GM21529 (cell line): Measurements from ENCODE around the gene C6orf132.
"Not testable (repeated sequence)": the region's sequence is repeated elsewhere in the genome, so short reads cannot be mapped to it uniquely, and the experiment has no call there.

Source experiments
- ATAC-seq: cut with Tn5 transposase; IDR thresholded peaks from one replicate; pipeline ENCODE4 v1.9.1; 2021; ENCODE audit not compliant: unreplicated experiment

C6orf132 gene

DNA sequence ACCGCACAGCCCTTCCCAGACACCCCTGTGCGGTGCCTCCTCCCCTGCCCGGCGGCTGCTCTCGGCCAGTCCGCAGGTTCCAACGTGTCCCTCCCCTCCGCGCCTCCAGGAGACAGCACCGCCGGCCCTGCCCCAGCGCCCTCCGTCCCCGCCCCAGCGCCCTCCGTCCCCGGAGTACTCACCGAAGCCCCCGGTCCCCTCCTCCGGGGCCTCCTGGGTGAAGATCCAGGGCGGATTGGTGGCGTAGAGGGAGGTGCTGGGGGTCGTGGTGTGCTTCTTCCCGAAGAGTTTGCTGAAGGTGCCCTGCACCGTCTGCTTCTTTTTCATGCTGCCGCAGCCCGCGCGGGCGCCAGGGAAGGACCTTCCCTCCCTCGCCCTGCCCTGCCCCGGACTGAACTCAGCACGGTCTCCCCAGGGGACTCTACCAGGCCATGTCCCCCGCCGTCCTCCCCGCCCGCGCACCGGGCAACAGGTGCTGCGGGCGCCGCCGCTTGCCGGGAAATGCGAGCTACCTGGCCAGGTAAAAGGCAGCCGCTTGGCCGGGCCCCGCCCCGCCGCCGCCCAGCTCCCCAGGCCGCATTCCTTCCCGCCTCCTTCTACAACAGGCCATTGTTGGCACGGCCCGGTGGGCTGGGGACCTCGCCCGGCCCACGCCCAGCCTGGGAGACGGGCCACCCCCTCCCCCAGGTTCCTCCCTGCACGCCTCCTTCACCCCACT, at the start of gene C6orf132:
Gene C6orf132, minus strand, starts transcription at position 503 of the 718 bp plus-strand sequence. Its CDS starts 176 bp downstream, at position 327.
- no peak for ATAC-seq

DNA sequence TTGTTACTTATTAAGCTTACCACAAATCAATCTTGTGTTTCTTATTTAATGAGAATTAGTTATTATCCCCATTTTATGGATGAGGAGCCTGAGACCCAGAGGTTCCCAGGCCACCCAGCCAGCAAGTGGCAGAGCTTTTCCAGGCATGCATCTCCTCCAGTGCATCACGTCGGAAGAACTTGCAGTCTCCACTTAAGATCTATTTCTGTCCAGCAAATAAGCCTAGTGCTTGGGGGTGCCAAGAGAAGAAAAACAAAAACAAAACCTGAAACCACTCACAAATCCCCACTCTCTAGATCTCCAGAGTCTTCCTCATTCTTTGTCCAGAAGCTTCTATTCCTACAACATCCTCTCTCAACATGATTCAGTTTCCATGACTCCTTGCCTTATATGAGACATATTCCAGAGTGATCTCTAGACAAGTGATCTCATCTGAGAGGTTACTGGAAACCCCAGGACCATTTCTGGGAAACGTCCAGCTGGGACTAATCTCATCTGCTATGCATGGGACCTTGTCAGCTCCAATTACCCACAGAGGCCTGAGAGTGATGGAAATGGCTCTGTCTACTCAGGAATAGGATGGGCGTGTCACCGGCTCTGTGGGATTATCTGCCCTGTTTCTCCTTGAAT, 48.2 kb upstream of the C6orf132 start:
- ATAC-seq, result no peak

DNA sequence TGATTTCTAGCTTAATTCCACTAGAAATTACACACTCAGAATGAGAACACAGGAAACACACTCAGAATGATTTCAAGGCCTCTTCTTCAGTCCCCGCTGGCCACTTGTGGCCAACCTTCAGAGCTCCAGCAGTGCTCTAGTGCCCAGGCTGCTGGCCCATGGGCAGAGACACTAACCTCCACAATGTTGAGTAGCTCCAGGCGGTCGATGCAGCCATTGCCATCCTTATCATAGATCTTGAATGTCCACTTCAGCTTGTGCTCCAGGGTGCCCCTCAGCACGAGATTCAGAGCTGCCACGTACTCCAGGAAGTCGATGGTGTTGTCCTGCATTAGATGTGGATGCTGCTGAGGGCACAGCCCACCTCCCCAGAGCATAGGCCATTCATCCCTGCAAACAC, 46.0 kb upstream of the C6orf132 start:
- ATAC-seq, result no peak

DNA sequence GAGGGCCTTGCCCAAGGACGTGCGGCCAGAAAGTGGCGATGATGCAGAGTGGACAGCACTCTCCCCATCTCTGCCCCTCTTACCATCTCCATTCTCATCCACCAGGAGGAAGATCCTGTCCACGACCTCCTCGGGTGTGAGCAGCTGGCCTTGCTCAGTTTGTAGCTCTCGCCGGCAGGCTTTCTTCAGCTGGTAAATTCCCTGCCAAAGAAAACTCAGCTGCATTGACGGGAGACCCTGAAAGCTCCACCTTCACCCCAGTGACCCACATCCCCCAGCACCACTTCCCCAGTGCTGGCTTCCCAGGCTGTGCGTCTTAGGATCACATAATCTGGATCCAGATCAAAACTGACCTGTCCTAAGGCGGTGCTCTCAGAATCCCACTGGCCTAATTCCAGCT, 43.2 kb upstream of the C6orf132 start:
- no peak for ATAC-seq

DNA sequence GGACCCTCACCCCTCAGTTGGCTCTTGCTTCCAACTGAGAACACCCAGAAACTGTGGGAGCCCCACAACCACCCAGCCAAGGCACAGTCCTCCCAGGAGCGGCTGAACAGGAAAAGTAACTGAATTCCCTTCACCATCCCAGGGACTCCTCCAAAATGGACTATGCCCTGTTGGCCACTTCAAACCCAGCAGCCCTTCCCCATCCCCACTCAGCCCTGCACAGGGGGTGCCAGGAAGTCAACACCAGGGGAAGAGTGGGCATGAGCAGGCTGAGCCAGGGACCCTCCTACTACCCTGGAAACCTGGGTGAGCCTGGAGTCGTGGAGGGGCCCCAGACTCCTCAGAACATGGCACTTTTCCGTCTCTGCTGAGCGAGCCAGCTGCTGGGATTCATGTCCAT, 42.1 kb upstream of the C6orf132 start:
- no peak for ATAC-seq

- ATAC-seq, result no peak
Observed at GRCh38 chr6:42182101-42182500, 39.7 kb upstream of the C6orf132 start.

GRCh38 chr6:42179945-42180313, 37.5 kb upstream of the C6orf132 start:
- ATAC-seq, result no peak

DNA sequence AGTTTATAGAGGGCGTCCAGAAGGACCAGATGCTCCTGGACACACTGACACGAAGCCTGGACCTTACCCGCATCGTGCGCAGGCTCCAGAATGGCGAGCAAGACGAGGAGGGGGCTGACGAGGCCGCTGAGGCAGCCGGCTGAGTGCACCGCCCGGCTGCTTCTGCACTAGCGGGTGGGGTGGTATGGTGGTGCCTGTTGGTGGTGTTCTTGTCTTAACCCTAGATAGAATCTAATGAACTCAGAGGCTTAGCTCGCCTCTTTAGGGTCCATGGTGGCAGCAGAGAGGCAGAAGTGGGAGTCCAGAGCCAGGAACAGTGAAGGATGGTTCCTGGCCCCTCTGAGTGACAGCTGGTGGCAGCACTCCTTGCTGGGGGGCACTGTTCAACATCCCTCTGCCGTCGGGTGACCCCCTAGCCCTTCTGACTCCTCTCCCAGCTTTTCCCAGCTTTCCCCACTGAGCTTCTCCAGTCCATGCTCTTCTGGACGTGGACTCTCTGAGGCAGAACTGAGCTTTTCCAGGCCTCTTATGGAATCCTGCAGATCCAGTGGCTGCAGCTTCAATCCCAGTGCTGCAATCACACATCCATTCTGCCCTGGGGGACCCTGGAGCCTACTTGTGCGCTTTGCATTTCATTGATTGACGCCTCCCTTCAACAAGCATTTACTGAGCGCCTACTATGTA, 37.0 kb upstream of the C6orf132 start:
- no peak for ATAC-seq

GRCh38 chr6:42177514-42178364, 35.3 kb upstream of the C6orf132 start:
- ATAC-seq, result no peak

DNA sequence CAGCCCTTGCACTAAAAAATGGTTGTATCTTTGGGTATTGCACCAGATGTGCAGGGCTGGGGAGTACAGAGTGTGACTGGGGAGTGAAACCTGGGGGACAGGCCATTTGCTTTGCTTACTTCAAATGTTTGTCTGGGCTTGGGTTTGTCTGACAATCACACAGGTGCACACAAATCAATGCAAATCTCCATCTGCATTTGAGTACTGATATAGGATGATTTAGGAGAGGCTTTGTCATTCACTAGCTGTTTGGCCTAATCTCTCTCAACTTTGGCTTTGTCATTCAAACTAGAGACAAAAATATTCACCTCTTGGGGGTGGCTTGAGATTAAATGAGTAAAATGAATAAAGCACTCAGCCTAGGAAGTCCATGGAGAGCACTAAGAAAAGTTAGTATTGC, 34.6 kb upstream of the C6orf132 start:
- ATAC-seq, result no peak

DNA sequence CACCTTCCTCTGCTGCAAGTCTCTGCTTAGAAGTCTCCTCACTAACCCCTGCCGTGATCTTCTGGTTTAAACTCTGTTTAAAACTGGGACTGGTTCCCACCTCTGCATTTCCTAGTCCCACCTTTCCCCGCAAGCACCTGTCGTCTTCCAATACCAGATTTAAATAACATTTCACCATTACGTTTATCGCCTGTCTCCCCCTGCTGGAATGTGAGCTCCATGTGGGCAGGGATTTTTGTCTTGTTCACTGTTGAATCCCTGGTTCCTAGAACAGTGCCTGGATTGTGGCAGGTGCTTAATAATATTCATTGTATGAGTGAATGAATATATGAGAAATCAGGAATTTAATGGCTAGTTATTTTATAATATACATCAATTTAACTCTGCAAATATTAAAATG, 33.4 kb upstream of the C6orf132 start:
- no peak for ATAC-seq

DNA sequence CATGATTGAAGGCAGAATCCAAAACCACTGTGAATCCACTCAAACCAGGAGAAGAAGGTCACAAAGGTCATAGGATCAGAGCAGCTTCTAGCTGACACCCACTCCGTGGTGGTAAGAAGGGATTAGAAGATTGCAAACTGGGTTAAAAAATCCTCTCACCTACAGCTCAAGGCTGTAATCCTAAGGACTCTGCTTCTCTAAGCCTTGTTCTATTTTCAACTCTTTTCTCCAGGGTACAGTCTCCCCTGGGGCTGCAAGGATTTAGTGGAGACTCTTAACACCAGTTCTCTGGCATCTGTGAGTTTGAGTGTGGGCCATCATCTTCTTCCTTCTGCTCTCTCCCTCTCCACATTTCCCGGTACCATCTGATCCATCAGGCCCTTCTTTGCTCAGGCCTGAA, 30.7 kb upstream of the C6orf132 start, which contains the start of gene GUCA1A:
Gene GUCA1A, plus strand, starts transcription at position 264 of the 400 bp plus-strand sequence. CDS start 250 bp downstream, outside the sequence.
- no peak for ATAC-seq

GRCh38 chr6:42171813-42172581, 29.6 kb upstream of the C6orf132 start:
- no peak for ATAC-seq

- not testable (repeated sequence) for ATAC-seq
Observed at GRCh38 chr6:42169780-42170179, 27.4 kb upstream of the C6orf132 start.

DNA sequence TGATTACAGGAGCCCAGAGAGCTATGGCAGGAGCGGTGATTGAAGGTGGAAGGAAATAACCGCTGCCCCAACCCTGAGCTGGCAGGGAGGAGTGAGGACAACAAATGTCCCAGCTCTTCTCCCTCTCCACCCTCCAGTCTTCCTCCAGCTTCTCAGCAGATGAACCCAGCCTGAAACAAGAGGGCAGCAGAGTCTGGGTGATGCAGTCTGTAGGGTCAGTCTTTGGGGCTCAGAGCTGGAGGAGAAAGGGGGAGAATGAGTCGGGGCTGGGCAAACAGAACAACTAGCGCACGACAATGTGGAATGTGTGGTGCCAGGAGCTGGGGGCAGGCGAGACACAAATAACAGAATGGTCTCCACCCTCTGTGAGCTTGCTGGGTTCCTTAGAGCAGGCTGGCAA, 26.2 kb upstream of the C6orf132 start:
- ATAC-seq, result no peak

- no peak for ATAC-seq
Observed at GRCh38 chr6:42166444-42167141, 24.2 kb upstream of the C6orf132 start.

DNA sequence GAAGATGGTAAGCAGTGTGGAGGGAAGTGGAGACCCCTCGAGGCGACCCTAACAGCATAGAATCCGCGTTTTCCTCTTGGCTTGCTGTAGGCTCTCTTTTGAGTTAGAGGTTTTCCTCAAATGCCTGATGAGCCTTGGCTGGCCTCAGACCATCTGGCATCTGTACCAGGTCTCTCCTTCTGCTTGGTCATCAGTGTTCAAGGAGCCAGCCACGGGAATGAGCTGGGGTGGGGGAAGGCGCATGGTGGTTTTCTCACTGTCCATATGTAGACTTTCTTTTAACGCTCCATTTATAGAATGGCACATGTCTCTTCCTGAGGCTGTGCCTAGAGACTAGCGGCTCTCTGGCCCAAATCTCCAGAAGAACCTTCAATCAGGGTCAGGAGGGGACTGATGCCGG, 22.6 kb upstream of the C6orf132 start:
- no peak for ATAC-seq

GRCh38 chr6:42163981-42164380, 21.6 kb upstream of the C6orf132 start:
- no peak for ATAC-seq

GRCh38 chr6:42162812-42163211, 20.4 kb upstream of the C6orf132 start:
- ATAC-seq, result no peak

GRCh38 chr6:42162384-42162783, 20.0 kb upstream of the C6orf132 start:
- no peak for ATAC-seq
